Stimulated activated CD8-positive, alpha-beta memory T cell treated with anti-CD3 and anti-CD28 coated beads, Interleukin-15, amount 100 ng/mL, for 1 hour (primary cell): ENCODE measurements around the gene COL15A1.
"Not testable (repeated sequence)": the region's sequence is repeated elsewhere in the genome, so short reads cannot be mapped to it uniquely, and the experiment has no call there.

ENCODE experiments used
- DNase-seq: peaks from one replicate; pipeline ENCODE4 v3.0.0-alpha.2; 2020; ENCODE audit warnings: low read depth

Gene COL15A1

GRCh38 chr9:99079542-99079941 lies 135.8 kb downstream of the COL15A1 start:
- DNase-seq, result no peak

GRCh38 chr9:99083051-99083450 lies 139.3 kb downstream of the COL15A1 start:
- DNase-seq, result no peak

GRCh38 chr9:99085949-99086948 lies 142.5 kb downstream of the COL15A1 start:
- DNase-seq, result no peak

- no peak for DNase-seq
These were observed 143.8 kb downstream of the COL15A1 start for GRCh38 chr9:99087462-99087861.

- DNase-seq, result no peak
These were observed 146.8 kb downstream of the COL15A1 start for GRCh38 chr9:99090336-99091130.

GRCh38 chr9:99092643-99093491 lies 149.2 kb downstream of the COL15A1 start:
- no peak for DNase-seq

GRCh38 chr9:99093492-99093791 lies 149.7 kb downstream of the COL15A1 start:
- DNase-seq, result no peak

GRCh38 chr9:99095565-99095964 lies 151.9 kb downstream of the COL15A1 start:
- no peak for DNase-seq

GRCh38 chr9:99096409-99096808 lies 152.7 kb downstream of the COL15A1 start:
- DNase-seq, result no peak

- not testable (repeated sequence) for DNase-seq
These were observed 156.3 kb downstream of the COL15A1 start for GRCh38 chr9:99099806-99100585.

- DNase-seq, result no peak
These were observed 157.6 kb downstream of the COL15A1 start for GRCh38 chr9:99101271-99101670.

- no peak for DNase-seq
These were observed 158.1 kb downstream of the COL15A1 start for GRCh38 chr9:99101812-99102211.

GRCh38 chr9:99103054-99103895 lies 159.6 kb downstream of the COL15A1 start:
- no peak for DNase-seq

GRCh38 chr9:99103901-99104458 lies 160.3 kb downstream of the COL15A1 start:
- no peak for DNase-seq

GRCh38 chr9:99104459-99105151 lies 160.9 kb downstream of the COL15A1 start, which contains the start of gene TGFBR1:
TGFBR1 (plus strand) TSS chr9:99105113; CDS start chr9:99105206, 93 bp downstream.
- DNase-seq, result peak; percentile 78

GRCh38 chr9:99105152-99106043 lies 161.7 kb downstream of the COL15A1 start:
- DNase-seq, result no peak

GRCh38 chr9:99106044-99106375 lies 162.3 kb downstream of the COL15A1 start:
- DNase-seq, result no peak

- no peak for DNase-seq
These were observed 163.7 kb downstream of the COL15A1 start for GRCh38 chr9:99107421-99107820.
